ENCODE results near the gene FLNA. TPM values are rescaled to one million over a fixed set of nuclear protein-coding genes. Genes with fewer than 3 reads are reported as not detected.

FLNA gene
- total and polyA plus RNA-seq, 9 of the 15 experiments (the other 6 are each of a cell fraction or from before 2014, with no cell fraction given): 6.2 to 735 (median 135) TPM

DNA sequence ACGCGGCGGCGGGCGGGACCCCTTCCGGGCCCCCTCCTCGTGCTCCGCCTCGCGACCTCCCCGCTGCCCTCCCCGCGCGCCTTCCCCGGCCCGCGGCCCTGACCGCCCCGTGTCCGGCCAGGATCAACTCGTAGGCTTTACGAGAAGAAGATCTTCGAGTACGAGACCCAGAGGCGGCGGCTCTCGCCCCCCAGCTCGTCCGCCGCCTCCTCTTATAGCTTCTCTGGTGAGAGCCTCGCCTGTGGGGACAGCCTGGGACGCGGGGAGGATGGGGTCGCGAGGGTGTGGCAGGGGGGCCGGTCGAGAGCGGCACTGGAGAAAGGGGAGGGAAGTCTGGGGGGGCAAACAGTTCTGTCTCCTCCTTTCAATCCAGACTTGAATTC is 5.1 kb upstream of the FLNA start:
- Histone ChIP-seq H3K4me1 (replicated peaks in 1 of 2; ENCODE audit: control insufficient read depth in 2 of 2, insufficient read depth in 2 of 2, low read length in 2 of 2) (peaks cover 18 to 58% of the 10 kb centered on the region in 2 experiments), H3K9me1 (ENCODE audit: control insufficient read depth, insufficient read depth, low read length) (no peaks in the 10 kb centered on the region), H3K9me3 (replicated peaks; ENCODE audit: control insufficient read depth, insufficient read depth, low read depth, low read length) (no peaks in the 10 kb centered on the region), H3K4me3 (peak overlapping the region; percentile 91), H2AFZ (ENCODE audit: low read depth, low read length) (peak overlapping the region; percentile 29; the same call in 1 of the 2 replicates), H3K27ac (ENCODE audit: extremely low read depth, low read depth, low read length) (peak overlapping the region; percentile 96), H3K27me3 (ENCODE audit: control insufficient read depth in 2 of 2, insufficient read depth in 2 of 2, low read length in 2 of 2) (no peaks in the 10 kb centered on the region), H3K36me3 (ENCODE audit: control insufficient read depth, insufficient read depth, low read length) (peaks cover 19% of the 10 kb centered on the region; the same call in 2 of the 3 replicates), H3K9ac (ENCODE audit: insufficient read depth in 1 of 2, low read depth in 2 of 2, low read length in 2 of 2) (peak overlapping the region; percentile 95 to 100), H3K79me2 (ENCODE audit: control insufficient read depth, insufficient read depth, low read length) (peaks cover 26% of the 10 kb centered on the region), H4K20me1 (replicated peaks; ENCODE audit: control insufficient read depth, insufficient read depth, low read length) (no peaks in the 10 kb centered on the region), H3K4me2 (ENCODE audit: insufficient read depth, low read length) (peak overlapping the region; percentile 83)
- FAIRE-seq (no peak), ATAC-seq (peak; percentile 1; the same call in 2 of the 3 replicates), DNase-seq (ENCODE audit: extremely low read depth in 1 of 4, low spot score in 3 of 4) (no peak)
- no TSS peak for BruUV-seq (replicated peaks)
- 10% methylated on average over 2 of the region's 38 CpGs for WGBS (ENCODE audit: insufficient coverage, low coverage, missing lambda C conversion rate)
- CTCF ChIA-PET (ENCODE audit: low intra/inter-chr PET ratio): interaction anchor here (0.7 kb wide), 1 partner anchor 369 kb away, joined by 3 read pairs; no protein-coding TSS in a partner anchor
- in situ Hi-C loops (cut with MboI): loop anchor here (10.0 kb wide), 1 partner anchor 155 kb away; no protein-coding TSS in a partner anchor
- intact Hi-C loops (cut with micrococcal nuclease): loop anchor here (10.0 kb wide), 1 partner anchor 115 kb away; the partner anchor contains the start of gene SLC10A3
- POLR2A ChIA-PET: interaction anchor here (0.6 to 1.0 kb wide), 5 partner anchors 17 to 162 kb away, joined by 3 to 12 read pairs (median 3); partner anchors contain the start of gene RPL10
- TF ChIP-seq POLR2G (IDR thresholded peaks at IDR 0.05; ENCODE audit: low read depth, low read length) (peak; percentile 12; the same call in 1 of the 2 replicates), TBL1XR1 (IDR thresholded peaks at IDR 0.05; ENCODE audit: low read length in 2 of 2) (no peak), HIVEP1 (CRISPR knock-in tag; IDR thresholded peaks at IDR 0.05) (no peak), MED1 (CRISPR knock-in tag; IDR thresholded peaks at IDR 0.05; ENCODE audit: borderline replicate concordance) (no peak), SMARCA5 (IDR thresholded peaks at IDR 0.05) (no peak), MYBL2 (IDR thresholded peaks at IDR 0.05; ENCODE audit: low read depth) (no peak), MYBL2 (CRISPR knock-in tag; IDR thresholded peaks at IDR 0.05; ENCODE audit: borderline replicate concordance) (no peak), ELF1 (tag; IDR thresholded peaks at IDR 0.05) (0 out of 2 replicates have a peak, but pooled peaks have one; percentile 46), RFX7 (CRISPR knock-in tag; IDR thresholded peaks at IDR 0.05) (no peak), CEBPG (CRISPR knock-in tag; IDR thresholded peaks at IDR 0.05) (no peak), CEBPG (tag; conservative IDR thresholded peaks at IDR 0.05 in 1 of 2, IDR thresholded peaks at IDR 0.05 in 1 of 2) (no peak), KAT7 (CRISPR knock-in tag; IDR thresholded peaks at IDR 0.05; ENCODE audit: borderline replicate concordance) (peak; percentile 80; the same call in 1 of the 2 replicates), ZNF133 (CRISPR knock-in tag; IDR thresholded peaks at IDR 0.05) (no peak), BRD4 (IDR thresholded peaks at IDR 0.05) (0 out of 2 replicates have a peak, but pooled peaks have one; percentile 14), ZZZ3 (IDR thresholded peaks at IDR 0.05) (no peak), EGR1 (conservative IDR thresholded peaks at IDR 0.05) (no peak), RBM14 (IDR thresholded peaks at IDR 0.05; ENCODE audit: borderline replicate concordance, insufficient read depth, low read depth, low read length) (0 out of 2 replicates have a peak, but pooled peaks have one; percentile 63), CXXC5 (CRISPR knock-in tag; IDR thresholded peaks at IDR 0.05) (no peak), ZNF354B (CRISPR knock-in tag; IDR thresholded peaks at IDR 0.05) (no peak), ZNF766 (CRISPR knock-in tag; conservative IDR thresholded peaks at IDR 0.05) (no peak)
- TF ChIP-seq, protein P1, sequence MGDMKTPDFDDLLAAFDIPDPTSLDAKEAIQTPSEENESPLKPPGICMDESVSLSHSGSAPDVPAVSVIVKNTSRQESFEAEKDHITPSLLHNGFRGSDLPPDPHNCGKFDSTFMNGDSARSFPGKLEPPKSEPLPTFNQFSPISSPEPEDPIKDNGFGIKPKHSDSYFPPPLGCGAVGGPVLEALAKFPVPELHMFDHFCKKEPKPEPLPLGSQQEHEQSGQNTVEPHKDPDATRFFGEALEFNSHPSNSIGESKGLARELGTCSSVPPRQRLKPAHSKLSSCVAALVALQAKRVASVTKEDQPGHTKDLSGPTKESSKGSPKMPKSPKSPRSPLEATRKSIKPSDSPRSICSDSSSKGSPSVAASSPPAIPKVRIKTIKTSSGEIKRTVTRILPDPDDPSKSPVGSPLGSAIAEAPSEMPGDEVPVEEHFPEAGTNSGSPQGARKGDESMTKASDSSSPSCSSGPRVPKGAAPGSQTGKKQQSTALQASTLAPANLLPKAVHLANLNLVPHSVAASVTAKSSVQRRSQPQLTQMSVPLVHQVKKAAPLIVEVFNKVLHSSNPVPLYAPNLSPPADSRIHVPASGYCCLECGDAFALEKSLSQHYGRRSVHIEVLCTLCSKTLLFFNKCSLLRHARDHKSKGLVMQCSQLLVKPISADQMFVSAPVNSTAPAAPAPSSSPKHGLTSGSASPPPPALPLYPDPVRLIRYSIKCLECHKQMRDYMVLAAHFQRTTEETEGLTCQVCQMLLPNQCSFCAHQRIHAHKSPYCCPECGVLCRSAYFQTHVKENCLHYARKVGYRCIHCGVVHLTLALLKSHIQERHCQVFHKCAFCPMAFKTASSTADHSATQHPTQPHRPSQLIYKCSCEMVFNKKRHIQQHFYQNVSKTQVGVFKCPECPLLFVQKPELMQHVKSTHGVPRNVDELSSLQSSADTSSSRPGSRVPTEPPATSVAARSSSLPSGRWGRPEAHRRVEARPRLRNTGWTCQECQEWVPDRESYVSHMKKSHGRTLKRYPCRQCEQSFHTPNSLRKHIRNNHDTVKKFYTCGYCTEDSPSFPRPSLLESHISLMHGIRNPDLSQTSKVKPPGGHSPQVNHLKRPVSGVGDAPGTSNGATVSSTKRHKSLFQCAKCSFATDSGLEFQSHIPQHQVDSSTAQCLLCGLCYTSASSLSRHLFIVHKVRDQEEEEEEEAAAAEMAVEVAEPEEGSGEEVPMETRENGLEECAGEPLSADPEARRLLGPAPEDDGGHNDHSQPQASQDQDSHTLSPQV (IDR thresholded peaks at IDR 0.05): peak; percentile 34; the same call in 1 of the 2 replicates
